Measurements from ENCODE around the gene APPBP2. TPM values are rescaled to one million over a fixed set of nuclear protein-coding genes. Genes with fewer than 3 reads are reported as not detected.

The APPBP2 gene
- total and polyA plus RNA-seq, 11 donors, result 2.5 to 28.7 (median 14.0) TPM

GRCh38 chr17:60548990-60549389 is 22.9 kb upstream of the APPBP2 start:
- intact Hi-C loops (cut with DNase I), result no loop called here
- no peak for ATAC-seq
- H3K36me3 ChIP-seq, result no peaks in the 10 kb centered on the region

GRCh38 chr17:60545465-60546191 is 19.6 kb upstream of the APPBP2 start:
- Histone ChIP-seq H3K36me3 (no peaks in the 10 kb centered on the region), H3K4me3 (no peak overlapping the region), H3K27me3 (no peaks in the 10 kb centered on the region), H3K27ac (no peak overlapping the region), H3K4me1 (no peaks in the 10 kb centered on the region), H3K9me3 (no peaks in the 10 kb centered on the region)
- WGBS, 4 donors, result 91 to 94% (median 92%) methylated on average over 9 of the region's 9 CpGs
- ATAC-seq, result no peak
- intact Hi-C loops (cut with DNase I), result no loop called here
- no peak for TF ChIP-seq POLR2A (IDR thresholded peaks at IDR 0.05)
- TF ChIP-seq, protein P1, sequence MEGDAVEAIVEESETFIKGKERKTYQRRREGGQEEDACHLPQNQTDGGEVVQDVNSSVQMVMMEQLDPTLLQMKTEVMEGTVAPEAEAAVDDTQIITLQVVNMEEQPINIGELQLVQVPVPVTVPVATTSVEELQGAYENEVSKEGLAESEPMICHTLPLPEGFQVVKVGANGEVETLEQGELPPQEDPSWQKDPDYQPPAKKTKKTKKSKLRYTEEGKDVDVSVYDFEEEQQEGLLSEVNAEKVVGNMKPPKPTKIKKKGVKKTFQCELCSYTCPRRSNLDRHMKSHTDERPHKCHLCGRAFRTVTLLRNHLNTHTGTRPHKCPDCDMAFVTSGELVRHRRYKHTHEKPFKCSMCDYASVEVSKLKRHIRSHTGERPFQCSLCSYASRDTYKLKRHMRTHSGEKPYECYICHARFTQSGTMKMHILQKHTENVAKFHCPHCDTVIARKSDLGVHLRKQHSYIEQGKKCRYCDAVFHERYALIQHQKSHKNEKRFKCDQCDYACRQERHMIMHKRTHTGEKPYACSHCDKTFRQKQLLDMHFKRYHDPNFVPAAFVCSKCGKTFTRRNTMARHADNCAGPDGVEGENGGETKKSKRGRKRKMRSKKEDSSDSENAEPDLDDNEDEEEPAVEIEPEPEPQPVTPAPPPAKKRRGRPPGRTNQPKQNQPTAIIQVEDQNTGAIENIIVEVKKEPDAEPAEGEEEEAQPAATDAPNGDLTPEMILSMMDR (IDR thresholded peaks at IDR 0.05), result no peak
- no peak for DNase-seq

More at GRCh38 chr17:60548990-60549389, 22.9 kb upstream of the APPBP2 start:
- TF ChIP-seq POLR2A (IDR thresholded peaks at IDR 0.05), result no peak
- TF ChIP-seq, protein P1 (IDR thresholded peaks at IDR 0.05), result no peak
- WGBS, 4 donors, result 86 to 95% (median 91%) methylated on average over 3 of the region's 3 CpGs
- DNase-seq, result no peak
- no peaks in the 10 kb centered on the region for H3K4me1 ChIP-seq
- H3K9me3 ChIP-seq, result peaks cover 0 to 12% (median 4%) of the 10 kb centered on the region in 12 donors
- H3K27me3 ChIP-seq, result no peaks in the 10 kb centered on the region
- H3K4me3 ChIP-seq, result no peak overlapping the region
- no peak overlapping the region for H3K27ac ChIP-seq

- WGBS, 4 donors, result 74 to 83% (median 80%) methylated on average over 4 of the region's 4 CpGs
- H3K9me3 ChIP-seq, result no peaks in the 10 kb centered on the region
- ATAC-seq (no peak), DNase-seq (no peak)
- no peaks in the 10 kb centered on the region for H3K36me3 ChIP-seq
- H3K27ac ChIP-seq, result no peak overlapping the region
- intact Hi-C loops (cut with DNase I), result no loop called here
- TF ChIP-seq, protein P1 (IDR thresholded peaks at IDR 0.05), result no peak
- TF ChIP-seq POLR2A (IDR thresholded peaks at IDR 0.05), result no peak
- no peak overlapping the region for H3K4me3 ChIP-seq
- H3K27me3 ChIP-seq, result no peaks in the 10 kb centered on the region
- H3K4me1 ChIP-seq, result no peaks in the 10 kb centered on the region
Observed at GRCh38 chr17:60542071-60542470, 16.0 kb upstream of the APPBP2 start.

DNA sequence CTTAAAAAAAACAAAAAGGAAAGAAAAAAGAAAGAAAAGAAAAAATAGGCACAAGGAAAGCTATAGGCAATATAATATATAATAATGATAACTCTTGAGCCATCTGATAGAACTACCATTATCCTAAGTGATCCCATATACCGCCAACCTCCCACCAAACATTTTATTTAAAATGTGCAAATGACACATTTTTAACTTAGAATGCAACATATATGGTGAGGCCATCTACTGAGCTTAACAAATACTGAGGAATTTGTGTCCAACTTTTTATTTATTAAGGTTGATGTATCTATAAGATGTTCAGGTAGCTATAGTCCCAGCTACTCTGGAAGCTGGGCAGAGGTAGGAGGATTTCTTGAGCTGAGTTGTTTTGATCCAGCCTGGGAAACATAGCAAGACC is 14.4 kb upstream of the APPBP2 start:
- intact Hi-C loops (cut with DNase I), result no loop called here
- Histone ChIP-seq H3K9me3 (no peaks in the 10 kb centered on the region), H3K27me3 (no peaks in the 10 kb centered on the region), H3K27ac (no peak overlapping the region), H3K4me3 (no peak overlapping the region), H3K36me3 (no peaks in the 10 kb centered on the region), H3K4me1 (no peaks in the 10 kb centered on the region)
- ATAC-seq, result no peak
- no peak for TF ChIP-seq POLR2A (IDR thresholded peaks at IDR 0.05)
- TF ChIP-seq, protein P1 (IDR thresholded peaks at IDR 0.05), result no peak
- DNase-seq, result no peak
- 94 to 98% (median 97%) methylated on average over 1 of the region's 1 CpG for WGBS, 4 donors
